Lower leg skin (tissue), 3 donors: Measurements from ENCODE around the gene SH3GLB2.

Experiments used
- POLR2A ChIP-seq, 2 donors: fragments of 450-650 bp; IDR thresholded peaks; one replicate each; pipeline ENCODE4 v1.6.1; 2016 to 2017; ENCODE audit warnings: antibody characterized with exemption in 2 of 2, mild to moderate bottlenecking in 1 of 2, moderate library complexity in 1 of 2
- TF ChIP-seq, protein P1 (sequence below), 3 donors: fragments of 450-650 bp; IDR thresholded peaks; one replicate each; pipeline ENCODE4 v1.5.1; 2016; ENCODE audit warnings: antibody characterized with exemption in 3 of 3, mild to moderate bottlenecking in 3 of 3, moderate library complexity in 2 of 3

- TF ChIP-seq, protein P1, sequence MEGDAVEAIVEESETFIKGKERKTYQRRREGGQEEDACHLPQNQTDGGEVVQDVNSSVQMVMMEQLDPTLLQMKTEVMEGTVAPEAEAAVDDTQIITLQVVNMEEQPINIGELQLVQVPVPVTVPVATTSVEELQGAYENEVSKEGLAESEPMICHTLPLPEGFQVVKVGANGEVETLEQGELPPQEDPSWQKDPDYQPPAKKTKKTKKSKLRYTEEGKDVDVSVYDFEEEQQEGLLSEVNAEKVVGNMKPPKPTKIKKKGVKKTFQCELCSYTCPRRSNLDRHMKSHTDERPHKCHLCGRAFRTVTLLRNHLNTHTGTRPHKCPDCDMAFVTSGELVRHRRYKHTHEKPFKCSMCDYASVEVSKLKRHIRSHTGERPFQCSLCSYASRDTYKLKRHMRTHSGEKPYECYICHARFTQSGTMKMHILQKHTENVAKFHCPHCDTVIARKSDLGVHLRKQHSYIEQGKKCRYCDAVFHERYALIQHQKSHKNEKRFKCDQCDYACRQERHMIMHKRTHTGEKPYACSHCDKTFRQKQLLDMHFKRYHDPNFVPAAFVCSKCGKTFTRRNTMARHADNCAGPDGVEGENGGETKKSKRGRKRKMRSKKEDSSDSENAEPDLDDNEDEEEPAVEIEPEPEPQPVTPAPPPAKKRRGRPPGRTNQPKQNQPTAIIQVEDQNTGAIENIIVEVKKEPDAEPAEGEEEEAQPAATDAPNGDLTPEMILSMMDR (IDR thresholded peaks at IDR 0.05): no peak
- no peak for TF ChIP-seq POLR2A (IDR thresholded peaks at IDR 0.05)
These were observed 22.7 kb downstream of the SH3GLB2 start for GRCh38 chr9:129005336-129005997.
